GM21381 (cell line): Measurements from ENCODE around the gene CRKL.

ENCODE experiments used
- ATAC-seq: cut with Tn5 transposase; IDR thresholded peaks from one replicate; pipeline ENCODE4 v1.9.1; 2021; ENCODE audit warnings: mild to moderate bottlenecking, moderate library complexity; ENCODE audit not compliant: unreplicated experiment

The CRKL gene

DNA sequence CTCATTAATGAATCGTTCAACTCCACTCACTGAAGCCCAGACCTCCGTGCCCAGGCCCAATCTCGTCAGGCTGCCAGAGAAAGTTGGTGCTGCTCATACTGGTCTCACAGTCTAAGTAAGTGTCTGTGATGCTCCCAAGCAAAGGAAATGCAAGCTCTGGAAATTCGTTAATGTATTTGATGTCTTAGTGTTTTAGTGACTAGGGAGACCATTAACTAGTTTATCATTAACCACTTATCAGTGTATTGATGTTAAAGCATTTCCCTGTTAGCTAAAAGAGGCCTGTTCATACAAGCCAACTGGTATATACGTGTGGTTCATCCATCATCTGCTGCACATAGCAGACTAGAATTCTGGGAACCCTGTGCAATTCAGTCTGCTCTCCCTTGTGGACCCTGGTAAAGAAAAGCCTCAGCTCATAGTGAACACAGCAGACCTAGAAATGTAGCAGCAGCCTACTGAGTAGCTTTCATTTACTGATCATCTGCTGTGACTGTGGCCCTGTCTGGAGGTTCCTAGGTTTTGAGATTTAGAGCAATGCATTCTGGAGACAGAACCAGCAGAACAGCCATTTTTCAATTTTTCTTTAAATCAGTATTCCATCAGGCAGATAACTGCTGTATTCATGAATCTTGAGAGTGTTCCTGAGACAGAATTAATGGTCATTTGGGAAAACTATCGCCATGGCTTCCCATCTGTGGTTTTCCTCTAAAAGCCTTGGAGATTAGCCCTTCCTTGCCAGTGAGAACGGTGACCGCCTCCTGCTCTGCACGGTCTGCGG is 34.1 kb downstream of the CRKL start:
- no peak for ATAC-seq

DNA sequence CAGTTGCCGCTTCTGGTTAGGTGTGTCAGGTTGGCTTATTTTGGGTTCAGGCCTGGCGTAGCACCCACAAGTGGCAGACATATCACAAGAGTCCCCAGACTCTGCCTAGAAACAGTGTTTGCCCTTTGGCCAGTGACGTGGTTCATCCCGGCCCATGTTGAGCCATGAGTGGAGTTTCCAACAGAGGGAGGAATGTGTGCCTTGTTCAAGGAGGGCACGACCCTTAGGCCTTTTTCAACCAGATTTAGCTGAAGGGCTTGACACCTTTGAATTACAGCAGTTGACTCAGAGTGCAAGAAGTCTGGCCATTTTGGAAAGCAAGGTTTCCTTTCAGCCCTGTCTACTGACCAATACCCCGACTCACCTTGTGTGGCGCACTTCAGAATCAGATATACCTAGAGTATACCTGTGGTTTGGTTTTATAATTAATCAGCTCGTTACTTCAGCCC is 34.7 kb downstream of the CRKL start:
- ATAC-seq = no peak

DNA sequence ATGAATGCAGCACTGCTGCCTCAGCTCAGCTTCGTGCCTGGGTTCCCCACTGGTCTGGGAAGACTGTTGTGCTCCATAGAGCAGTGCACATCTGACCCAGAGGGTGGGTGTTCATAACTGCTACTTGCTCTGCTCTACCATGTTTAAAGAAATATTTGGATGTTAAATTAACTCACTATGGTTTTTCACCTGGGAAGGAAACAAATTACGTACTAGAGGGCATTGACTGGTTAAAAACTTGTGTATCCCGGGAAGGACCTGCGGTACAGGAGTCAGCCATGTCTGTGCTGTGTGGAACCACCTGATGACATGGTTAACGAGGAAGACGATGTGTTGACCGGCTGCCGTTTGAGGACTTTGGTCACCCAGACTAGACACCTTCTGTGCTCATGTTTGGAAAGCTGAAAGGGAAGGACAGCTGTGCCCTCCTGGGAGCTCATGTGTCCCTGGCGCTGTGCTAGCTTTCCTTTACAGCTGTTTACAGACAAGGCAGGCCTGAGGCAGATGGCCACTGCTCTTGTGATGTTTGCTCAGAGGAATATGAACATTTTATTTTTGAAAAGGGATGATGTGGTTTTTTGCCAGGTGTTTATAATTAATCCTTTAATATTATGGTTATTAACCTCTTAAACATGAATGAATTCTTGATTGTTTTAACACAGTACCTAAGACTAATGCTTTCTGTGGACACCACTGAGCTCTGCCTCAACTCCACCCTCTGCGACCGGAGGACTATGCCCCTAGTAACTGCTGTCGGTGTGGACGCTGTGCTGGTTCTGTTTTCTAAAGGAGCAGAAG is 35.5 kb downstream of the CRKL start:
- ATAC-seq = no peak

DNA sequence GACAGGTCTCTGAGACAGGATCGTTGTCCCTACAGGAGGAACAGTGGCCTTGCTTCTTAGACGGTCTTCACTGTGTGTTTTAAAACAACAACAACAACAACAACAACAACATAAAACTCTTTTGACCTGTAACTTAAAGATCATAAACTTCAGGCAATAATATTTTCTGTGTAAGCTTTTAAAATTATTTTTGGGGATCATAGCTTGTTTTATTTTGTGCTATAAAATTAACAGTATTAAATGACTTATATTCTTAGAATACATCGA is 36.1 kb downstream of the CRKL start:
- no peak for ATAC-seq

DNA sequence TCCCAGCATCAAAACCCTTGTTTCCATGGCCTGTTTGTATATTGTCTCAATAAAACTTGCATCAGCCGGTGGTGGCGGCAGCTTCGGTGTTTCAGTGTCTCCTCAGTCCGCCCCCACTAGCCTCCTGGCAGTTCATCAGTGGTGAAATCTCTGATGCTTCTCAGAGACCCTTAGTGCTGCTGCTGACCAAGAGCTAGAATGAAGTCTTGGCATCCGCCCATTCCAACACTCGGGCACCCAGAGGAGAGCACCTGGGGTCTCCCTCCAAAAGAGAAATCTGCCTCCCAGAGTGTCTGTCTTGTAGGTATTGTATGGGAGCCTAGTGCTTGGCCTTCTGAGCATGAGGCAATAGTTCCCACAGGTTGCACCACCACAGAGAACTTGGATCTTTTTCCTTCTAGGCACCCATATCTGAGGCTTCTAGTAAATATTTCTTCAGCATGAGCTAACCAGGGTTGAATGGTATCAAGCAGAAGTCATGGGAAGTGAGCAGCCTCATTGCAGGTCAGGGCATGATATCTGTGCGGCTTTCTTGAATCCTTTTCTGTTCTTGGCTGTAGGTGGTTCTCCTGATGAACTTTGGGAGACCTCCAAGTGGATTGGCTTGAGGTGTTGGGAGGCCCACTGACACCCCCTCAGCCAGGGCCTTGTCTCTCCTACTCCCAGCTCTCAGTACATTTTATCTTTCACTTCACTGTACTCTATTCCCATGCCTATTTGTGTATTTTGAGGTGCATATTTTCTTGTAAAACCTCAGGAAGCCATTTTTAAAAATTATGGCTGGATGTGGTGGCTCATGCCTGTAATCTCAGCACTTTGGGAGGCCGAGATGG is 36.7 kb downstream of the CRKL start:
- ATAC-seq = no peak

DNA sequence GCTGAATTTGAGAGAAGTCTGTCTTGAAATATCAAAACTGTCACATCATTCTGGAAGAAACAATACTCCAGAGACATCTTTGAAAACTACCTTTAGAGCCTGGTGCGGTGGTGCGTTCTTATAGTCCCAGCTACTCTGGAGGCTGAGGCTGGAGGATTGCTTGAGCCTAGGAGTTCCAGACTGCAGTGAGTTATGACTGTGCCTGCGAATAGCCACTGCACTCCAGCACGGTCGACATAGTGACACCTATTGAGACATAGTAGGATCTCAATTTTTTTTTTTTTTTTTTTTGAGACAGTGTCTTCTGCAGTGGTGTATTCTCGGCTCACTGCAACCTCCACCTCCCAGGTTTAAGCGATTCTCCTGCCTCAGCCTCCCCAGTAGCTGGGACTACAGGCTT is 38.3 kb downstream of the CRKL start:
- ATAC-seq = no peak

DNA sequence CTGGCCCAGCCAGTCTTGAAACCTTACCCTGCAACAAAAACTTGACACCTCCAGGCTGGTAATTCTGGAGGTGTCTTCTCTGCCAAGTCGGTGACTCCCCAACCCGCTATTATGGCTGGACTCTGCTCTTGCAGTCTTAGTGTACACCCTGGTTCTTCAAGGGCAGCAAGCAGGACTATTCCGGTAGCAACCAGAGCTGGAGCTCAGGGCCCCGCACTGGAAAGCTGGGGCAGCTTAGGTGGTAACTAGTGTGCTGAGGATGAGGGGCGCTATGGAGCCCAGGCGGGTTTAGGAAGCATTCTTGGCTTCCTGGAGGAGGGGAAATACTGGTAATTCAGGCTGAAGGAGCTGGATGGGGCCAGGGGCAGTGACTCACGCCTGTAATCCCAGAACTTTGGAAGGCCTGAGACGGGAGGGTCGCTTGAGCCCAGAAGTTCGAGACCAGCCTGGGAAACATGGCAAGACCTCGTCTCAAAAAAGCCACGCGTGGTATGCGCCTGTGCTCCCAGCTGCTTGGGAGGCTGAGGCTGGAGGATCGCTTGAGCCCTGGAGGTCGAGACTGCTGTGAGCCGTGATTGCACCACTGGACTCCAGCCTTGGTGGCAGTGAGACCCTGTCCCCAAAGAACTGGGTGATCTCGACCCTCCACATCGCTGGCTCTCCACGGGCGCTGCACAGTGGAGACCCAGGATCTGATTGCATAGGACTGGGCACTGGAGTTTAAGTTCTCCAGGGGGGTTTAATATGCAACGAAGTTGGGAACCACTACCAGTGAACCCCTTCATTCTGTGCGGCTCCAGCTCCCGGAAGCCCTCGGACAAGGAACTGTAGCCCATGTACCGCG is 39.3 kb downstream of the CRKL start:
- no peak for ATAC-seq

DNA sequence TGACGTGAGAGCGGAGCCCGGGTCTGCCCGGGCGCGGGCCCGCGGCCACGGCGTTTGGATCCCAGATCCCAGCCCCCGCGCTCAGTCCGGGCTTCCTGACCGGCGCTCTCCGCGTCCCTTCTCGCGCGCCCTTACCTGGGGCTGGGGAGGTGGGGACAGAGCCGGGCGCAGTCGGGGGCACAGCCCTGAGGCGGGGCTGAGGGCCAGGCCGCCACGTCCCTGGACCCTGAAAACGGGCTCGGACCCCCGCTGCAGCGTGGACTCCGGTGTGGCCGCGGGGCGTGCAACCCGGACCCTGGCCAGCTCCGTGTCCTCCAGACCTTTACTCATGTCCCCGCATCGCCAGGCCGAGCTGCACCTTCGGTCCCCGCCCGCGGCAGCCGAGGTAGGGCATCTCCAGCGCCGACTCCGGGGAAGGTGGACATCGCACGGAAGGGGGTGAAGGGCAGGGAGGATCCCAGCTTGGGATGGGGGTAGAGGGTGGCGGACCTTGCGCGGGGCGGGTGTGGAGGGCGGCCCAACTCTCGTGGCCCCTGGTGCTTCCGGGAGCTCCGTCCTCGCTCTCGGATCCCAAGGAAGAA is 40.0 kb downstream of the CRKL start:
- no peak for ATAC-seq

DNA sequence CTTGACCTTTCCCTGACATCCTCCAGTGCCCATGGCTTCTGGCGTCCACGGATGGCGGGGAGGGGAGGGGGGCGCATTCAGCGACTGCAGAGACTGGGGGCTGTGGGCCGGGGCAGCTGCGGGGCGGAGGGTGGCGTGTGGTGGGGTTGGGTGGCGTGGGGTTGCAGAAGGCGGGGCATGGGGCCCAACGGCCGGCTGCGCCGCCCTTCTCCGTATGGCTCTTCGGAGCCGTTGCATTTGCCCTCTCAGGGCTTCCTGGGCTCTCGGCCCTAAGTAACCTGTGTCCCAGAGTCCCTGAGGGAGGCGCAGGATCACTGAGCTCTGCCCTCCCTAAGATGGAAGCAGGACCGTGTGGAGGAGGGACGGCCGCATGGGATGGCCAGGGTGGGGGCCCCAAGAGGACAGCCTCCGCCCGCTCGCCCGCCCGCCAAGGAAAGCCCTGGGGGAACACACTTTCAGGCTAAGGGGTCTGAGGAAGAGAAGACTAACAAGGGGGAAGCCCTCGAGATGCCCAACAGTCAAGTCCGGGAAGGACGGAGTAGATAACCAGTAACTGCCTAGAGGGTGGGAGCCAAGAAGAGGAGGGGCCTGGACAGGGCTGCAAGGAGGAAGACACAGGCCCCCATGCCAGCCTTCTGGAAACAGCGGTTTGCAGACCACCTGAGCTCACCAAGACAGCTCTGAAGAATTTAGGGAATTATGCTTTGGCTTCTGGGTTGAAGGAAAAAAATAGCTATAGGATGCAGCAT is 40.6 kb downstream of the CRKL start:
- ATAC-seq = no peak

DNA sequence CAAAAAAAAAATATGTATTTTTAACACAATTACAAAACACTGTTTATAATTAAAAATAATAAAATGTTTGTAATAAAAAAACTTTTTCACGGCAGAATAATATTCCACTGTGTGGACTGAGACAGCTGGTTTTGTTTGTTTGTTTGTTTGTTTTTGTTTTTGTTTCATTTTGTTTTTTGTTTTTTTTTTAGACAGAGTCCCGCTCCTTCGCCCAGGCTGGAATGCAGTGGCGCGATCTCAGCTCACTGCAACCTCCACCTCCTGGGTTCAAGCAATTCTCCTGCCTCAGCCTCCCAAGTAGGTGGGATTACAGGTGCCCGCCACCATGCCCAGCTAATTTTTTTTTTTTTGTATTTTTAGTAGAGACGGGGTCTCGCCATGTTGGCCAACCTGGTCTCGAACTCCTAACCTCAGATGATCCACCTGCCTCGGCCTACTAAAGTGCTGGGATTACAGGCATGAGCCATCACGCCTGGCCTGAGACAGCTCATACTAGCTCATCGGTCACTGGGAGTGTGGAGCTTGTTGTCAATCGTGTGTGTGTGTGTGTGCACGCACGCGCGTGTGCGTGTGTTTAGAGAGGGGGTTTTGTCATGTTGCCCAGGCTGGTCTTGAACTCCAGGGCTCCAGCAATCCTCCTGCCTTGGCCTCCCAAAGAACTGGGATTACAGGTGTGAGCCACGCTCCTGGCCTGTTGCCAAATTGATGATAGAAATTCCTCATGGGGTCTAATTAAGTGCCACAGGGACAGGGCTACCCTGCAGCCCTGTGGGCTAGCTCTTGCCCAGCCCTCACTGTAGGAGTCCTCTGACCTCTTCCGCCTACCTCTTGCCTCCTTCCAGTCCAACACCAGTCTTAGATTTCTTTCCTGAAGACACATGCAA is 42.6 kb downstream of the CRKL start:
- no peak for ATAC-seq

DNA sequence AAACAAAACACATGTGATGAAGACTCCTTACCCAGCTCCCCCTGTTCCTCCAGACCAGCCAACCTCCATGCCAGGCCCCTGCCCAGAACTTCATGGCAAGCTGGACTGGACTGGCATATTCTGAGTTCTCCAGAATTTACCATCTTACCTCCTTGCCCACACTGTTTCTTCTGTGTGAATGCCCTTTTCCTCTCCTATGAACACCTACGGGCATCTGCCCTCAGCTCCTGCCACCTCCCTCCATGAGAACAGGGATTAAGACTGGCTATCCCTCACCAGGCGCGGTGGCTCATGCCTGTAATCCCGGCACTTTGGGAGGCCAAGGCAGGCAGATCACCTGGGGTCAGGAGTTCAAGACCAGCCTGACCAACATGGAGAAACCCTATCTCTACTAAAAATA is 43.4 kb downstream of the CRKL start:
- ATAC-seq = no peak

DNA sequence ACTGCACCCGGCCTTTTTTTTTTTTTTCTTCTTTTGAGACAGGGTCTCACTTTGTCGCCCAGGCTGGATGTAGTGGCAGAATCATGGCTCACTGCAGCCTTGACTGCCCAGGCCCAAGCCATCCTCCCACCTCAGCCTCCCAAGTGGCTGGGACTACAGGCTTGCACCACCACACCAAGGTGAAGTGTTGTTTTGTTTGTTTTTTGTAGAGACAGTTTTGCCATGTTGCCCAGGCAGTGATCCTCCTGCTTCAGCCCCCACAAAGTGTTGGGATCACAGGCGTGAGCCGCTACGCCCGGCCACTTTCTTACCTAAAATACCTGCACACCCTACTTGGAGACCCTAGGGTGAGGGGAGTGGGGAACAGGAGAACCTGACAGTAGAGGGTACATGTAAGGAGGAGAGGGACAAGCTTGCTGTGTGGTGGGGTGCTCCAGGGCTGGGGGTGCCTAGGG is 45.3 kb downstream of the CRKL start:
- no peak for ATAC-seq

DNA sequence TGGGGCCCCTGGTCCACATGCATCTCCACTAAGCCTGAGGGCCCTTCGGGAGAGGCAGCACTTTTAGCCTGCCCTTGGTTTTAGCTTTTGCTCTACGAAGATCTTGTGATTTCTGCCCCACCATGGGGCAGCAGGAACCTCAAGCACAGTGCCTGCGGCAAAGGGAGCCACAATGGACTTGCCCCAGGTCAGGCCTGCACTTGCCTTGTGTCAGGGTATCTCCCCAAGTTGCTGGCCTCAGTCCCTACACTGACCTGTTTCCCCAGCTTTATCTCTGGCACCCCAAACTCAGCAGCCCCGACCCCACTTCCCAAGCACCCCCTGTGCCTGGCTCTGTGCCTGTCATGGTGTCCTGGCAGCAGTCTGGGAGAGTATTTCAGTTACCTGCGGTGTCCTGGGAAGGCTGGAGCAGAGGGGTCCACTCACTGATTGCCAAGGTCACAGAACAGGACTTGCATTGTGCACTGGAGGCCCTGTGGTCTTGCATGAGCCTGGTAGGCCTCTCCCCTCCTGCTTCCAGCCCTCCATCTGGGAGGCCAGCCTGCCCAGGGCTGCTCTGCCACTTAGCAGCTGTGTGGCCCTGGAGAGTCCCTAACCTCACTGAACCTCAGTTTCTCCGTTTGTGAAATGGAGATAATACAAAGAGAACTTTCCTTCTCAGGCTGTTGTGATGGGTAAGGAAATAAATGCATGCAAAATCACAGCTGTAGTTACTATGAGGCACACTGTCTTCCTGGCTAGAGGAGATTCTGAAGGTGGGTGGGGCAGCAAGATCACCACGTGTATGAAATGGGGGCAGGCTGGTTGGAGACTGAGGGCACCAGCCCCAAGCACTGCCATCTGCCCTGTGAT is 46.2 kb downstream of the CRKL start:
- ATAC-seq = no peak

DNA sequence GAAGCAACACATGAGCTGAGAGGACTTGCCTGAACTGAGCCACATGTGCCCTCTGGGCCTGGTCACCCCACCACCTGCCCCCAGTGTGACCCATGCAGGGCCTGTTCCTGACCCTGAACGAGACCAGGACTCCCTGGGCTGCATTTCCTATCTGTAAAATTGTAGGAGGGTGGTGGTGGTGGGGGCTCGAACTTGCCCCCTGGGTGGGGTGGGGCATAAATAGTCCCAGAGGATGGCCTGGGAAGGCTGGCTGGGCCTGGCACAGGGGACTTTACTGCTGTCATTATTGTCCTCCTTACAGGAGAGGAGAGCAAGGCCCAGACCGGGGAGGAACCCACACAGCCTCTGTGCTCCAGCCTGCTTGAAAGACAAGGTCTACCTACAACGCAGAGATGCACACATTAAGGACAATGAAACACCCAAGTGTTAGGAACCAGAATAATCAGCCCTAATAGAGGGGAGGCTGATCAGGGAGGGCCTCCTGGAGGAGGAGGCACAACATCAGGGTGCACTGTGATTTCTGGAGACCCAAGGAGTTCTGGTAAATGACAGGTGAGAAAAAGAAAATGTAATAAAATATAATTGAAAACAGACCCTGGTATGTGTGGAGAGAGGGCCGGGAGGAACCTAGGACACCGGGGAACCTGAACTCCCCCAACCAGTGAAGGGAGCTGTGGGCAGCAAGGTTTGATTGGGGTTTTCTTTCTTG is 47.0 kb downstream of the CRKL start:
- ATAC-seq = no peak

DNA sequence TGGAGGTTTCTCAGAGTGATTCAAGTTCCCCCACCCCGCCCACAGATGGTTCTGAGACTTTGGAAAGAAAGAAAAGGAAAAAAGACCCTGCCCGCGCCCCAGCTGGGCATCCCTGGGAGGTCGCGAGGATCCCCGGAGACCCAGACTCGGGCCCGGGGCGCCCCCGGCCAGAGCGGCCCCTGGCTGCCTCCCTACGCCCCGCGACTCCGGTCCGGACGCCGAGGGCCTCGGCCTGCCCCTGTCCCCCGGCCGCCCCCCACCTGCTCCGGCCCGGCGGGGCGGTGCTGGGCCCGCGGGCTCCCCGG is 47.5 kb downstream of the CRKL start:
- no peak for ATAC-seq

DNA sequence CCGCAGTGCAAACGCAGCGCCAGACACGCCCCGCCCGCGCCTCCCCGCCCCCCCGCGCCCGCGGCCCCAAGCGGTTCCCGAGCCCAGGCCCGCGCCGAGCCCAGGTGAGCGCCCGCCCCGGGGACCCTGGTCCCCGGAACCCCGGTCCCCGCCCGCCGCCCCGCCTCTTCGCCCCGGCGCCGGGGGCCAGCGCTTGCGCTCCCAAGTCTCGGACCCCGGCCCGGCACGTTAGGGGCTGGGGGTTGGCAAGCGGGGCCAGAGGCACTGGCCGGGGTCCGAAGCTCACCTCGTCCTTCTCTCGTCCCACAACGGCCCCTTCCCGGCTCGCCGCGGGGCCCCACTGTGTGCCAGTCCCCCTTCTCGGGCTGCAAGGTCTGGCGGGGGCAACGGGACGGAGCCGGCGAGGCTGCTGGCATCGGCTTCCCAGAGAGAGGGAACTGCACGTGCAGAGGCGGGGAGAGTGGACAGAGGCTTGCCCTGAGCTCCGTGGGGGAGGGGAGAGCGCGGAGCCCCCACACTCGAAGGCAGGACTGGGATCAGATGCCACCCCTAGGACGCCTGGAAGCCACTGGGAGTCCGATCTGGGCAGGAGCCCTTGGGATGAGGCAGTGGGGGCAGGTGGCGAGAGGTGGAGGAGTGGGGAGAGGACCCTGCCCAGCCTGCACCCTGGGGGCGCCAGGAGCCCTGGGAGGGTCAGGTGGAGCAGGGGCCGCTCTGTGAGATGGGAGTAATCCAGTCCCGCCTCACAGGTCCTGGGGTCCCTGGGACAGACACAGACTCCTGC is 48.1 kb downstream of the CRKL start:
- no peak for ATAC-seq
